NOMO-1 (cell line): Measurements from ENCODE around the gene OR6B1.
"Not testable (repeated sequence)": the region's sequence is repeated elsewhere in the genome, so short reads cannot be mapped to it uniquely, and the experiment has no call there.

Experiments used
- DNase-seq, 2 experiments: peaks; one replicate each; lab custom pipeline; 2025; ENCODE audit not compliant: unreplicated experiment in 2 of 2; lab: John Stamatoyannopoulos, UW

Gene OR6B1

DNA sequence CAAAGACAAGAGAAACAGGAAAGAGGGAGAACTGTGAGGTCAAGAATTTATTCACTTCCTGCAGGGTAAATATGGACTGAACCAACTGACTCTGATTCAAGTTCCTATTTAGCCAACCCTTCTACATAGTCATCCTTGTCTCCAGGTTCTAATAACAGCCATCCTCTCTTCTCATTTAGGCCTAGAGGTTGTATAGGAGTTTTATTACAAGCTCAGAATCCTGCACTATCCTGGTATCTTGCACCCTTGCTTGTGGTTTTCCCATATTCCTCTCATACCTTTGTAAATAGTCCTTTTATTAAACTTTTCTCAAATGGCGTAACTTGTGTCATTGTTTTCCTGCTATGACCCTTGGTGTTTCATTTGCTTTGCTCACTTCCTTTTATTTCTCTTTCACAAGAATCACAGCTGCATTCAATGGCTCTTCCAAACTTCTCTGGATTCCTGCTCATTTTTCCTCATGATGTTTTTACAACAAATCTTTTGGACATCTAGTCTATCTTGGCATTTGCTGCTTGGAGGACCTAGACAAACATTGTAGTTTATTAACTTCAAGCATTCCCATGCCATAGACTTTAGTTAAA, 36.3 kb downstream of the OR6B1 start:
- DNase-seq = no peak

DNA sequence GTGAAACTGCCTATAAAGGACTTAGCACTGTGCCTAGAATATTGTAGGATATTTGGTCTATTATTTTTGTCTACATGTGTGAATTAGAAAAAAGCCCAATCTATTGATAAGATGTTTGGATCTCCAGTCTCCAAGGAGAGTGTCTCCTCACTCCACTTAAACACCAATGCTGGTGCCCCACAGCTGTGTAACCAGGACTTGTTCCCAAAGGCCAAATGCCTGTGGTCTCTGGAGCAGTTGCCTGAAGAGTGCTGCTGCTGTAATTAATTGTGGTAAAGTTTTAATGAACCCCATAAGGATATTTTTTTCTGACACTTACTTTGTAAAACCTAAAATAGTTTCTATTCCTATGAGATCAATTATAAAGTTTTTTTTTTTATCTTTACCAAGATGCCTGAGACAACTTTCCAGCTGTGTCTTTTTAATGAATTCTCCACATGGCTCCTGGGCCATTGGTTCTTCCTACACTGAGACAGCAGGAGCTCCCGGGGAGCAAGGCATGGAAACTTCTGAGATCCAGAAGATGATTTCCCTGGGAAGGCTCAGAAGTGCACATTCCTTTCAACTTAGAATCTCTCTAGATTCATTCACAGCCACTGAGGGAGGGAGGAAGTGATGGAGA, 37.4 kb downstream of the OR6B1 start:
- DNase-seq = no peak

DNA sequence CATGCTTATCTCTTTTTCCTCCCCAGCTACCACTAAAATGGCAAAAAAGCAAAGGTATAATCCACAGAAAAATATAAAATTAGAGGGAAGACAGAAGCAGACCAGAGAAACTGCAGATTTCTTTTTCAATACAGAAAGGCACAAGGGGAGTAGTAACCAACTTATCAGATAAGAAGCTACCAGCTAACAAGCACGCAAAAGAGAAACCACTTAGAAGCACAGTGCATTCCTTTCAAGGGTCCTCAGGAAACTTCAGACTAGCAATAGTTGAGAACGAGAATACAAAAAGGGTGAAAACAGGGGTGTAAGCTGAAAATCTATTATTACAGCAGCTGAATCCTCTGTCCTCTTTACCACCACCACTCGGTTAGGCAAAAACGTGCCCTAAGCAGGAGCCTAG, 38.8 kb downstream of the OR6B1 start:
- no peak for DNase-seq

DNA sequence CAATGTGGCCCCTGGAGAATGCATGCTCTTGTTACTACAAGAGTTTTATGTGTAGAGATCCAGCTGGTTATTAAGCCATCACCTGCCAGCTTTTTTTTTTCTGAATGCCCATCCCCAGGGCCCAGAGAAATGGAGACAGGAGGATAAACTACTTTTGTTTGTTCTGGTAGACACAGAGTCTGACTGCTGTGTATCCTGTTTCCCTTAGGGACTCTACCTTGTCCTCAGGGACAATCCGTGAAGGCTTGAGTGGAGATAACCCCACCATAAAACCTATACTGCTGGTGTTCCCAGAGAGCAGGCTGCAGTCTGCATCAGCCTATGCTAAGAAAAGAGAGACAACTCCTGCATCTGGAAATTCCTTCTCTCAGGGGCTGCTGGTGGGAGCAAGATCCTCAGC, 48.5 kb downstream of the OR6B1 start, which contains the start of gene OR2A5:
TSS of gene OR2A5 (plus strand) at position 301 of the 400 bp plus-strand sequence. CDS start 1,454 bp downstream, outside the sequence.
- no peak for DNase-seq

DNA sequence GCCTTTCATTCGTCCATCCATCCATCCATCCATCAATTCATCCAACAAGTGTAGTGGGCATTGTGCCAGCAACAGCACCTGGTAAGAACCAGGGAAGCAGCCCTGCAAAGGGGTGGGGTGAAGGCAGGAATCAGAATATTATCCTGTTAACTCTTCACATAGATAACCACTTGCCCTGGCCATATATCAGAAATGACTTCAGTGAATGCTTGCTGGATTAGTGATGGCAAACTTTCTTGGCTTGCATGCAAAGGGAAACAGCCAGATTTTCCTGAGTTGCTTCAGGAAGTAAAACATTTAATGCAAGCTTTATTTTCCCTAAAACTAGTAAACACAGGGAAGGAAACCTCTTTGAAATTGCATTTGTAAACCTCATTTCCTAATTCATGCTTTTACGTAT, 49.4 kb downstream of the OR6B1 start:
- no peak for DNase-seq

DNA sequence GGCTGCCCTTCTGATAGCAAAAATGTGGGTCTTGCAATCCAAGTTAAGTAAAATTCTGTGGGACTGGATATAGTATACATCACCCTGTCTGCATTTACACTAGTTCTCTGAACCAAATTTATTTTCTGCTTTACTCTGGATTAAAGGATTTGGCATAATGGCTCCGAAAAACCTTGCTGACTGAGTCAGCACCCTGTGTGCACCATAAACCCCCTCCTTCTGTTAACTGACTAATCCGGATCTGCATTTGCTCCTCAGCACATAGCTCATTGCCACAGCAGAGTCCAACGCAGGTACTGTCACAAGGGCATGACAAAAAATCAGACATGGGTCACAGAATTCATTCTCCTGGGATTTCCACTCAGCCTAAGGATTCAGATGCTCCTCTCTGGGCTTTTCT, 50.0 kb downstream of the OR6B1 start:
- no peak for DNase-seq

DNA sequence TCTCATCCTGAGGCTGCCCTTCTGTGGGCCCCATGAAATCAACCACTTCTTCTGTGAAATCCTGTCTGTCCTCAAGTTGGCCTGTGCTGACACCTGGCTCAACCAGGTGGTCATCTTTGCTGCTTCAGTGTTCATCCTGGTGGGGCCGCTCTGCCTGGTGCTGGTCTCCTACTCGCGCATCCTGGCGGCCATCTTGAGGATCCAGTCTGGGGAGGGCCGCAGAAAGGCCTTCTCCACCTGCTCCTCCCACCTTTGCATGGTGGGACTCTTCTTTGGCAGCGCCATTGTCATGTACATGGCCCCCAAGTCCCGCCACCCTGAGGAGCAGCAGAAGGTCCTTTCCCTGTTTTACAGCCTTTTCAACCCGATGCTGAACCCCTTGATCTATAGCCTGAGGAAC, 50.8 kb downstream of the OR6B1 start:
- DNase-seq = not testable (repeated sequence)

DNA sequence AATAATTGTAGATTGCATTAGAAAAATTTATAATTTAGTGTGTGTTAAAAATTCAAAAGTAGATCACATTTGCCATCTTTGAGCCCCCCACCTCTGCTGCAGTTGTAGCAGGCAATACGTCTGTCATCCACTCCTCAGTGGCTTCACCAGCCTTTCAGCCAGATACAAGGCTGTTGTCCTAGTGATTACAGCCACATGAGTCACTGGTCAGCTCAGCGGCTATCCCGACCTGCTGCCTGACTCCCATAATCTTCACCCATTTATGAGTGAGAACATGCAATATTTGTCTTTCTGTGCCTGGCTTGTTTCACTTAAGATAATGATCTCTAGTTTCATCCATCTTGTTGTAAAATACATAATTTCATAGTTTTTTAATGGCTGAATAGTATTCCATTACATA, 57.8 kb downstream of the OR6B1 start:
- DNase-seq = no peak
